SU-DHL-6 (cell line): Measurements from ENCODE around the gene PLXDC2.

ENCODE experiments used
- H2AFZ ChIP-seq: fragments of 200-600 bp; sonication (generic); 2 replicates; pipeline ENCODE4 v1.6.1; 2014; ENCODE audit warnings: low read depth, mild to moderate bottlenecking, moderate library complexity, mixed read lengths, antibody characterized with exemption, low read length; ENCODE audit not compliant: severe bottlenecking
- H3F3A ChIP-seq: fragments of 200-600 bp; shearing (Covaris generic); 2 replicates; pipeline ENCODE4 v1.6.0; 2016; ENCODE audit warnings: antibody characterized with exemption, mild to moderate bottlenecking; ENCODE audit not compliant: insufficient read depth
- H3K27ac ChIP-seq: fragments of 200-600 bp; sonication (generic); 2 replicates; pipeline ENCODE4 v1.5.1; 2016; ENCODE audit warnings: low read depth, mild to moderate bottlenecking, low read length, moderate library complexity, mixed read lengths
- H3K27me3 ChIP-seq: fragments of 200-600 bp; sonication (generic), shearing (Covaris generic); 2 replicates; pipeline ENCODE4 v1.6.0; 2014; ENCODE audit warnings: mild to moderate bottlenecking, low read length
- H3K36me3 ChIP-seq: fragments of 200-600 bp; sonication (generic); 2 replicates; pipeline ENCODE4 v1.6.1; 2014; ENCODE audit warnings: mild to moderate bottlenecking, low read length, mixed read lengths
- H3K4me2 ChIP-seq: fragments of 300-600, 200-600 bp; shearing (Covaris generic), sonication (generic); 2 replicates; pipeline ENCODE4 v1.6.0; 2014; ENCODE audit warnings: low read length, low read depth, mild to moderate bottlenecking; ENCODE audit not compliant: poor library complexity, severe bottlenecking
- H3K4me3 ChIP-seq: fragments of 200-600 bp; sonication (generic); 2 replicates; pipeline ENCODE4 v1.5.1; 2014; ENCODE audit warnings: antibody characterized with exemption, low read length, mild to moderate bottlenecking, mixed read lengths; ENCODE audit not compliant: insufficient read depth, poor library complexity, severe bottlenecking
- H3K79me2 ChIP-seq: fragments of 200-600 bp; sonication (generic); 2 replicates; pipeline ENCODE4 v1.6.1; 2014; ENCODE audit warnings: mild to moderate bottlenecking, low read length, moderate library complexity; ENCODE audit not compliant: insufficient read depth
- H3K9ac ChIP-seq: fragments of 200-600 bp; sonication (generic); 2 replicates; pipeline ENCODE4 v1.7.0; 2014; ENCODE audit warnings: mild to moderate bottlenecking, low read length
- H3K9me2 ChIP-seq: fragments of 200-600 bp; sonication (generic); replicated peaks from 2 replicates; pipeline ENCODE4 v1.6.1; 2014; ENCODE audit warnings: low read length; ENCODE audit not compliant: insufficient read depth
- H3K9me3 ChIP-seq: fragments of 200-600 bp; sonication (generic); 2 replicates; pipeline ENCODE4 v1.6.1; 2014; ENCODE audit warnings: low read length, mixed read lengths; ENCODE audit not compliant: insufficient read depth
- H4K20me1 ChIP-seq: fragments of 200-600 bp; sonication (generic); 2 replicates; pipeline ENCODE4 v1.6.1; 2014; ENCODE audit warnings: low read depth, mild to moderate bottlenecking, antibody characterized with exemption, low read length, moderate library complexity, mixed read lengths
- EZH2phosphoT487 ChIP-seq: fragments of 200-600 bp; sonication (generic), shearing (Covaris generic); conservative IDR thresholded peaks from 2 replicates; pipeline ENCODE4 v1.6.1; 2018; ENCODE audit warnings: mild to moderate bottlenecking, antibody characterized with exemption, low read length, moderate library complexity, mixed read lengths
- TF ChIP-seq, protein P1 (sequence below): fragments of 200-600 bp; sonication (generic); IDR thresholded peaks from one replicate; pipeline ENCODE4 v1.5.1; 2017; ENCODE audit warnings: antibody characterized with exemption, mild to moderate bottlenecking, low read length, moderate library complexity; ENCODE audit not compliant: insufficient read depth, poor library complexity, severe bottlenecking

The PLXDC2 gene

DNA sequence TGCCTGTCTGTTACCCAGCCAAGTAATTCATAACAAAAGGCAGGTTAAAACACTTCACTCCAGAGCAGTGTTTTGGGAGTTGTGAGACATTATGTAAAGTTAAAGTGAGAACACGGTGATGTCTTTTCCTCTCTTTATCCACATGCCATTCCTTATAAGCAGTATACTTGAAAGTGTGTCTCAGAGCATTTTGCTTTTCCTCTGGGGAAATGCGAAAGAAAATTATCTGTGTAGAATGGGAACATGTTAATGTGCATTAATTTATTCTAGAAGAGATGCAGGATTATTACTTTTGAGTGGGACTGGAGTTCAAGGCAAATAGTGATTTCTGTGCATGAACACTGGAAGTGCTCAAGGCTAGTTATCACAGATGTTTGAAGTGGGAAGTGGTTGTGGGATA, 170.4 kb downstream of the PLXDC2 start:
- no peaks in the 10 kb centered on the region for H3K79me2 ChIP-seq
- no peaks in the 10 kb centered on the region for H3K9me3 ChIP-seq
- H3K36me3 ChIP-seq, result no peaks in the 10 kb centered on the region
- no peak overlapping the region for H3K27ac ChIP-seq
- H3K4me3 ChIP-seq, result no peak overlapping the region
- TF ChIP-seq EZH2phosphoT487, result no peak
- TF ChIP-seq, protein P1, sequence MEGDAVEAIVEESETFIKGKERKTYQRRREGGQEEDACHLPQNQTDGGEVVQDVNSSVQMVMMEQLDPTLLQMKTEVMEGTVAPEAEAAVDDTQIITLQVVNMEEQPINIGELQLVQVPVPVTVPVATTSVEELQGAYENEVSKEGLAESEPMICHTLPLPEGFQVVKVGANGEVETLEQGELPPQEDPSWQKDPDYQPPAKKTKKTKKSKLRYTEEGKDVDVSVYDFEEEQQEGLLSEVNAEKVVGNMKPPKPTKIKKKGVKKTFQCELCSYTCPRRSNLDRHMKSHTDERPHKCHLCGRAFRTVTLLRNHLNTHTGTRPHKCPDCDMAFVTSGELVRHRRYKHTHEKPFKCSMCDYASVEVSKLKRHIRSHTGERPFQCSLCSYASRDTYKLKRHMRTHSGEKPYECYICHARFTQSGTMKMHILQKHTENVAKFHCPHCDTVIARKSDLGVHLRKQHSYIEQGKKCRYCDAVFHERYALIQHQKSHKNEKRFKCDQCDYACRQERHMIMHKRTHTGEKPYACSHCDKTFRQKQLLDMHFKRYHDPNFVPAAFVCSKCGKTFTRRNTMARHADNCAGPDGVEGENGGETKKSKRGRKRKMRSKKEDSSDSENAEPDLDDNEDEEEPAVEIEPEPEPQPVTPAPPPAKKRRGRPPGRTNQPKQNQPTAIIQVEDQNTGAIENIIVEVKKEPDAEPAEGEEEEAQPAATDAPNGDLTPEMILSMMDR, result no peak
- H2AFZ ChIP-seq, result no peak overlapping the region
- no peak overlapping the region for H3K9ac ChIP-seq
- no peaks in the 10 kb centered on the region for H3K9me2 ChIP-seq
- no peaks in the 10 kb centered on the region for H4K20me1 ChIP-seq
- H3K4me2 ChIP-seq, result no peak overlapping the region
- no peaks in the 10 kb centered on the region for H3K27me3 ChIP-seq
- no peaks in the 10 kb centered on the region for H3F3A ChIP-seq

DNA sequence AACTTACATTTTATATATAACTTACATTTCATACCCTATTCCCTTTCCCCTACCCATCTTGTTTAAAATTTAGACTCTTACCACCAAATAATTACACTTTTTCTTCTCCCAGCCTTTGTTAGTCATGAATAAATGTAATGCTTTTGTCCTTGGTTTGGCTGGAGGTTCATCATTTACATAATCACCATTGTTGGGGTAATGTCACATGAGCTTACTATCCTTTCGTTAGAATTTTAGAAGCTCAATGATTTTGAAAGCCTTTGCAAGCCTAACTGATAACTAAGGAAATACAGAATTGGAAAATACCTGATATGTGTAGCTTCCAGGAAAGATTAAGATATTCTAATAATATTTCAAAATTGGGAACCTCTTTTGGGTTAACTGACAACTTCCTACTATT, 171.7 kb downstream of the PLXDC2 start:
- no peaks in the 10 kb centered on the region for H3K79me2 ChIP-seq

DNA sequence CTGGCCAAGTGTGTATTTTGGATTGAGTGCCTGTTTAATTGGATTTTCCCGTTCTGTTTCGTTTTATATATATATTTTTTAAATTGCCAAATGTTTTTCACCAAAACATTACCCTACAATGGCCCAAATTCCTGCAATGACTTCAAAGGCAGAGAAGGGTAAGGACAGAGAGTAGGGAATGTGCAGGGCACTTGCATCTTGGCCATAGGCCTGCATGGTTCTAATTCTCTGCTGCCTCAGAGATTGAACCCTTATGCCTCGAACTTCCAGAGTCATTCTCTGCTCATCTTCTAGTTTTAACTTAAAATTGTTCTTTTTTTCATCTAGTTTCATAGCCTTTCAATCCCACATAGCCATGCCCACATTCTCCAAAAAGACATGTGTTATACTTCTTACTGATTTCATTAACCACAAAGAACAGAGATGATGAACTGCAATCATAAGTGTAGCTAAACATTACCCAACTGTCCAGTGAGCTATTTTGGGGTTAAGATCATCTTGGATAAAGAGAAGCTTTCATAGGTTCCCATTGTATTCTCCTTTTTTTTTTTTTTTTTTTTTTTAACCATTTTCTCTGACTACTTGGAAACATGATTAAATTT, 177.6 kb downstream of the PLXDC2 start:
- Histone ChIP-seq H3K36me3 (no peaks in the 10 kb centered on the region), H3K27me3 (no peaks in the 10 kb centered on the region), H3K4me2 (no peak overlapping the region), H3K9ac (no peak overlapping the region), H3K9me2 (no peaks in the 10 kb centered on the region), H3K4me3 (no peak overlapping the region), H3K9me3 (no peaks in the 10 kb centered on the region), H4K20me1 (no peaks in the 10 kb centered on the region), H2AFZ (no peak overlapping the region), H3K79me2 (no peaks in the 10 kb centered on the region), H3F3A (no peaks in the 10 kb centered on the region), H3K27ac (no peak overlapping the region)
- no peak for TF ChIP-seq EZH2phosphoT487

More for the DNA sequence above, 171.7 kb downstream of the PLXDC2 start:
- Histone ChIP-seq H3K4me3 (no peak overlapping the region), H3K9me2 (no peaks in the 10 kb centered on the region), H2AFZ (no peak overlapping the region), H4K20me1 (no peaks in the 10 kb centered on the region), H3F3A (no peaks in the 10 kb centered on the region), H3K27me3 (no peaks in the 10 kb centered on the region), H3K27ac (no peak overlapping the region), H3K9me3 (no peaks in the 10 kb centered on the region), H3K9ac (no peak overlapping the region), H3K36me3 (no peaks in the 10 kb centered on the region), H3K4me2 (no peak overlapping the region)
- TF ChIP-seq, protein P1, result no peak
- TF ChIP-seq EZH2phosphoT487, result no peak

DNA sequence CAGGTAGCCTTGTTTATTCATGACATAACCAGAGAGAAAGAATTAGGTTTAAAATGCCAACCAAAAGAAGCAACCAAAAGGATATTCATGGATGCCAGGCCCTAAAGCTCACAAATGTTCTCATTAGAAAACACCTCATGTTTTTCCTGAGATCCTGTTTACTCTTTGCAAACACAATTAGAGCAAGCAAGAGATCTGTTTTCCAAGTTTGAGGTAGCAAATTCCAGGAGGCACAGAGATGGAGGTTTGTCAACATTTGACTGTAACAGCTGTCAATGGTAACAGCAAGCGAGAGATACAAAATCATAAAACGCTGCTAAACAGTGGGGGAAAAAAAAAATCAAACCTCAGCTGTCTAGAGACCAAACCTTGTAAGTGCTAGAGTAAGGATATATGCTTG, 182.2 kb downstream of the PLXDC2 start:
- Histone ChIP-seq H3K4me3 (no peak overlapping the region), H3K4me2 (no peak overlapping the region), H3K9ac (no peak overlapping the region), H3K79me2 (no peaks in the 10 kb centered on the region), H2AFZ (no peak overlapping the region), H3K9me2 (no peaks in the 10 kb centered on the region), H3K27me3 (no peaks in the 10 kb centered on the region), H4K20me1 (no peaks in the 10 kb centered on the region), H3K36me3 (no peaks in the 10 kb centered on the region), H3K9me3 (no peaks in the 10 kb centered on the region), H3K27ac (no peak overlapping the region), H3F3A (no peaks in the 10 kb centered on the region)
- TF ChIP-seq, protein P1, result no peak
- no peak for TF ChIP-seq EZH2phosphoT487
